H1 (cell line): ENCODE data around the gene EPHB6. TPM values are rescaled to one million over a fixed set of nuclear protein-coding genes. Genes with fewer than 3 reads are reported as not detected.

ENCODE experiments used
- CTCF ChIA-PET: fragments of 300-600 bp; sonication (Branson Sonifier 250); formaldehyde crosslinking; loops from one replicate; lab custom pipeline; 2021; ENCODE audit not compliant: partially characterized antibody; lab: Charles Lee
- POLR2A ChIA-PET: fragments of 300-600 bp; sonication (Branson Sonifier 250); formaldehyde crosslinking; loops from one replicate; lab custom pipeline; 2021; ENCODE audit warnings: inconsistent platforms; ENCODE audit not compliant: partially characterized antibody; lab: Charles Lee
- DNase-seq, 2 experiments: peaks; one replicate each; pipeline versions ENCODE4 v3.0.0 to v3.0.0-alpha.2; 2010 to 2022; ENCODE audit warnings: low spot score in 2 of 2, low read depth in 1 of 2, mixed read lengths in 1 of 2
- FAIRE-seq: peaks from 2 replicates; lab custom pipeline; 2011; peaks lifted over from hg19 to GRCh38; lab: Jason Lieb, UNC
- H2AFZ ChIP-seq: 2 replicates; pipeline ENCODE4 v1.8.1; 2012; ENCODE audit warnings: low read length, inconsistent platforms
- H2AK5ac ChIP-seq: 2 replicates; pipeline ENCODE4 v1.6.1; 2013; ENCODE audit warnings: low read depth, low read length
- H2BK120ac ChIP-seq: replicated peaks from 2 replicates; pipeline ENCODE3; 2013; ENCODE audit warnings: low read depth, low read length, inconsistent platforms
- H2BK12ac ChIP-seq: 2 replicates; pipeline ENCODE4 v1.6.1; 2013; ENCODE audit warnings: low read depth, low read length
- H2BK15ac ChIP-seq: 2 replicates; pipeline ENCODE4 v1.6.1; 2013; ENCODE audit warnings: low read length
- H2BK20ac ChIP-seq: 2 replicates; pipeline ENCODE4 v1.6.1; 2013; ENCODE audit warnings: low read length
- H2BK5ac ChIP-seq: 2 replicates; pipeline ENCODE4 v1.6.1; 2013; ENCODE audit warnings: low read depth, low read length
- H3K14ac ChIP-seq: 2 replicates; pipeline ENCODE4 v1.6.1; 2013; ENCODE audit warnings: inconsistent platforms; ENCODE audit not compliant: insufficient read length
- H3K18ac ChIP-seq: 2 replicates; pipeline ENCODE4 v1.6.1; 2013; ENCODE audit warnings: low read length; ENCODE audit errors: extremely low read depth
- H3K23ac ChIP-seq: 2 replicates; pipeline ENCODE4 v1.6.1; 2013; ENCODE audit warnings: inconsistent platforms; ENCODE audit not compliant: insufficient read length
- H3K23me2 ChIP-seq: 2 replicates; pipeline ENCODE4 v1.6.1; 2013; ENCODE audit warnings: low read depth, low read length
- H3K27ac ChIP-seq: 2 replicates; pipeline ENCODE4 v1.6.1; 2011; ENCODE audit warnings: low read depth, low read length, inconsistent platforms
- H3K27me3 ChIP-seq, 4 experiments: replicated peaks in 1 of 4; 1 replicate in 1 of 4; 2 replicates in 3 of 4; pipeline versions ENCODE4 v1.6.1 to v1.8.1; 2011 to 2013; ENCODE audit warnings: low read length in 3 of 4, mild to moderate bottlenecking in 3 of 4, inconsistent platforms in 2 of 4, mixed read lengths in 2 of 4, moderate library complexity in 1 of 4; ENCODE audit not compliant: control insufficient read depth in 3 of 4, insufficient read depth in 3 of 4; ENCODE audit errors: extremely low read depth in 1 of 4
- H3K36me3 ChIP-seq, 4 experiments: 2 replicates each; pipeline versions ENCODE4 v1.6.1 to v1.8.1; 2011 to 2013; ENCODE audit warnings: mild to moderate bottlenecking in 4 of 4, low read length in 3 of 4, moderate library complexity in 2 of 4, control low read depth in 1 of 4, inconsistent platforms in 1 of 4; ENCODE audit not compliant: insufficient read depth in 4 of 4, control insufficient read depth in 2 of 4
- H3K4ac ChIP-seq: replicated peaks from 2 replicates; pipeline ENCODE3; 2013; ENCODE audit warnings: low read length, low read depth, mixed read lengths, inconsistent platforms; ENCODE audit not compliant: insufficient read length
- H3K4me1 ChIP-seq, 4 experiments: replicated peaks in 1 of 4; 1 replicate in 1 of 4; 2 replicates in 3 of 4; pipeline versions ENCODE4 v1.6.1 to v1.8.1; 2011 to 2013; ENCODE audit warnings: low read length in 3 of 4, inconsistent platforms in 2 of 4, mixed read lengths in 1 of 4; ENCODE audit not compliant: insufficient read depth in 4 of 4, control insufficient read depth in 3 of 4
- H3K4me2 ChIP-seq, 2 experiments: 2 replicates each; pipeline versions ENCODE4 v1.6.1 to v1.8.1; 2011 to 2013; ENCODE audit warnings: low read depth in 2 of 2, low read length in 2 of 2, control low read depth in 1 of 2, inconsistent platforms in 1 of 2, mild to moderate bottlenecking in 1 of 2; ENCODE audit not compliant: insufficient read depth in 1 of 2
- H3K4me3 ChIP-seq, 4 experiments: fragments of 200-600, 300-600 bp in 1 of 4; sonication (generic), shearing (Covaris generic), sonication (Bioruptor Twin) in 1 of 4; 2 replicates each; pipeline versions ENCODE4 v1.5.1 to v1.8.1; 2011 to 2016; ENCODE audit warnings: low read length in 4 of 4, low read depth in 3 of 4, control low read depth in 2 of 4, inconsistent platforms in 2 of 4, mild to moderate bottlenecking in 2 of 4, mixed read lengths in 1 of 4, moderate library complexity in 1 of 4; ENCODE audit not compliant: insufficient read depth in 2 of 4; ENCODE audit errors: extremely low read depth in 1 of 4
- H3K56ac ChIP-seq: replicated peaks from 2 replicates; pipeline ENCODE3; 2013; ENCODE audit warnings: low read depth, mild to moderate bottlenecking, mixed read lengths, low read length, inconsistent platforms; ENCODE audit not compliant: insufficient read length
- H3K79me1 ChIP-seq: 2 replicates; pipeline ENCODE4 v1.6.1; 2013; ENCODE audit warnings: low read depth, low read length, control low read depth
- H3K79me2 ChIP-seq, 2 experiments: 2 replicates each; pipeline versions ENCODE4 v1.6.1 to v1.8.1; 2012 to 2013; ENCODE audit warnings: low read length in 2 of 2, mild to moderate bottlenecking in 2 of 2, inconsistent platforms in 1 of 2; ENCODE audit not compliant: insufficient read depth in 2 of 2, control insufficient read depth in 1 of 2
- H3K9ac ChIP-seq, 4 experiments: replicated peaks in 1 of 4; 1 replicate in 1 of 4; 2 replicates in 3 of 4; pipeline versions ENCODE4 v1.6.1 to v1.8.1; 2011 to 2013; ENCODE audit warnings: low read depth in 3 of 4, low read length in 3 of 4, control low read depth in 2 of 4, mild to moderate bottlenecking in 2 of 4, moderate library complexity in 2 of 4, inconsistent platforms in 1 of 4; ENCODE audit errors: extremely low read depth in 1 of 4
- H3K9me3 ChIP-seq, 2 experiments: 2 replicates each; pipeline versions ENCODE4 v1.6.1 to v1.8.1; 2012 to 2013; ENCODE audit warnings: mild to moderate bottlenecking in 2 of 2, moderate library complexity in 2 of 2, control low read depth in 1 of 2, inconsistent platforms in 1 of 2, low read depth in 1 of 2, low read length in 1 of 2, mixed read lengths in 1 of 2; ENCODE audit not compliant: insufficient read depth in 2 of 2
- H4K20me1 ChIP-seq, 2 experiments: replicated peaks in 1 of 2; 2 replicates each; pipeline versions ENCODE3 to v1.8.1; 2011 to 2013; ENCODE audit warnings: inconsistent platforms in 2 of 2, low read length in 2 of 2, mild to moderate bottlenecking in 1 of 2; ENCODE audit not compliant: insufficient read depth in 2 of 2, control insufficient read depth in 1 of 2
- H4K5ac ChIP-seq: 2 replicates; pipeline ENCODE4 v1.6.1; 2013; ENCODE audit warnings: low read length, low read depth, mixed read lengths, inconsistent platforms; ENCODE audit not compliant: insufficient read length
- H4K8ac ChIP-seq: 2 replicates; pipeline ENCODE4 v1.8.0; 2013; ENCODE audit warnings: mild to moderate bottlenecking, moderate library complexity, low read length, inconsistent platforms; ENCODE audit not compliant: insufficient read depth; ENCODE audit errors: extremely low read depth
- H4K91ac ChIP-seq: replicated peaks from 2 replicates; pipeline ENCODE3; 2013; ENCODE audit warnings: low read length, mixed read lengths, inconsistent platforms; ENCODE audit not compliant: insufficient read length
- EGR1 ChIP-seq: IDR thresholded peaks from 2 replicates; pipeline ENCODE4 v1.6.1; 2011; ENCODE audit warnings: low read depth, low read length, borderline replicate concordance
- TEAD4 ChIP-seq: IDR thresholded peaks from 2 replicates; pipeline ENCODE4 v1.6.1; 2012; ENCODE audit warnings: low read depth, low read length, inconsistent platforms, mixed read lengths
- ZNF274 ChIP-seq: IDR thresholded peaks from 2 replicates; pipeline ENCODE4 v1.7.0; 2012; ENCODE audit warnings: low read length, borderline replicate concordance; ENCODE audit errors: extremely low read depth
- WGBS, 2 experiments: shearing (Covaris generic) in 1 of 2; methylation state at CpG; one replicate each; pipeline versions ENCODE4 v1.1.6 to v1.1.7; 2013 to 2015; ENCODE audit warnings: low lambda C conversion rate in 2 of 2, mixed read lengths in 2 of 2, inconsistent platforms in 1 of 2, low coverage in 1 of 2, missing lambda C conversion rate in 1 of 2; ENCODE audit not compliant: insufficient replicate concordance in 2 of 2, insufficient coverage in 1 of 2, insufficient read length in 1 of 2; ENCODE audit errors: extremely low coverage in 1 of 2, missing lambda C conversion rate in 1 of 2; 5-methylcytosine and 5-hydroxymethylcytosine counted together
- polyA plus RNA-seq, 7 experiments: library from polyadenylated mRNA; depleted of rRNA in 3 of 7; stranded (reverse) in 5 of 7; unstranded in 2 of 7; fragments of >200 nt in 5 of 7; fragments of 200-250 nt in 2 of 7; gene quantifications; 1 replicate in 5 of 7; 2 replicates in 1 of 7; 4 replicates in 1 of 7; pipeline versions ENCODE4 v1.2.1 to v1.2.3, GENCODE V29; 2011 to 2013; ENCODE audit warnings: missing spikeins in 2 of 7, mixed read lengths in 2 of 7
- total RNA-seq: library from RNA; stranded (reverse); fragmentation: NEBNext Ultra II Directional; extraction: Animal tissue kit (Norgen Biotek cat#: 25700); gene quantifications from 2 replicates; pipeline ENCODE4 v1.2.1, GENCODE V29; 2021

EPHB6 gene
- total and polyA plus RNA-seq, 2 of the 8 experiments (the other 6 are each of a cell fraction or from before 2014, with no cell fraction given): 19.7 TPM

DNA sequence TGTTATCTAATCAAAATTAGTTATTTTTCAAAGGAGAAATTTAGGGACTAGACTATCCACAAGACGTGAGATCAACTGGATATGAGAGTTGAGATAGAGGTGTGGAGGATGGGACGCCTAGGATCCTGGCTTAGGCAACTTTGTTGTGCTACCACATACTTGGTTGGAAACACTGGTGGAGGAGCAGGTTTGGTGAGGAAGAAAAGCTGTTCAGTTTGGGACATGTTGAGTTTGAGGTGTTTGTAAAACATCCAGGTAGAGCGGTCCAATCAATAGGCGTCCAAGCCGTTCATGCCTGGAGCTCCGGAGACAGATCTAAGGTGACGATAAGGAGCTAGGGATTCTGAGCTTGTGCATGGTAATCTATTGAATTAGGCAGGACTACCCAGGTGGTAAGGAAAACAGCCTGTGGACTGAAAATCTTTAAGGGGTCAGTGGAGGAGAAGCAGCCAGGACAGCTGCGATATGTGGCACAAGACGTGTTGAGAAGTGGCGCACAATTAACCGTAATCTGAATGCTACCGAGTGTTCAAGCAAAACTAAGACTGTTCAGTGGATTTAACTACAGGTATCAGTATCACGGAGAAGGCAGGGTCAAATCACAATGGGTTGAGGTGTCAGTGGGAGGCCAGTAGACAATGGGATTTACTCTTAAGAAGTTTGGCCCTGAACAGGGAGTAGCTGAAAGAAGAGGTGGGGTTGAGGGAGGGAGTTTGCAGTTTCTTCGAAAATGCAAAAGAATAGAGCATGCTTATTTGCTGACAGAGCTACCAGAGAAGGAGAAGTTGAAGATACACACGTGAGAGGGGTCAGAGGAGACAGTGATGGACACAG, 46.8 kb downstream of the EPHB6 start:
- no peak overlapping the region for H3K4ac ChIP-seq
- H4K8ac ChIP-seq: no peak overlapping the region
- H4K5ac ChIP-seq: no peak overlapping the region
- no peak overlapping the region for H3K9ac ChIP-seq
- H3K4me2 ChIP-seq: no peak overlapping the region; a peak in 1 of 4 replicates
- H4K91ac ChIP-seq: no peak overlapping the region
- no peak overlapping the region for H3K27ac ChIP-seq
- no peak overlapping the region for H3K23ac ChIP-seq
- H3K36me3 ChIP-seq: no peaks in the 10 kb centered on the region
- H3K56ac ChIP-seq: no peak overlapping the region
- 83% methylated on average over 15 of the region's 15 CpGs; no CpG with 5 or more reads in 1 of the 2 experiments for WGBS, 2 experiments
- no peak overlapping the region for H2BK20ac ChIP-seq
- no peak overlapping the region for H2BK5ac ChIP-seq
- H3K27me3 ChIP-seq: no peaks in the 10 kb centered on the region; a peak in 1 of 7 replicates
- H3K23me2 ChIP-seq: no peaks in the 10 kb centered on the region
- peaks cover 19 to 23% of the 10 kb centered on the region in 2 experiments for H3K9me3 ChIP-seq
- no peak for FAIRE-seq
- H2AK5ac ChIP-seq: no peak overlapping the region
- H3K79me1 ChIP-seq: no peaks in the 10 kb centered on the region
- no peak overlapping the region for H3K4me3 ChIP-seq
- H3K79me2 ChIP-seq: no peaks in the 10 kb centered on the region
- no peaks in the 10 kb centered on the region for H4K20me1 ChIP-seq
- H3K14ac ChIP-seq: no peak overlapping the region
- CTCF ChIA-PET: interaction anchor here (0.6 to 5.0 kb wide), 16 partner anchors 8 to 314 kb away, joined by 3 to 34 read pairs (median 4); partner anchors contain the start of gene KEL
- no peak for TF ChIP-seq EGR1
- no peak for TF ChIP-seq TEAD4
- TF ChIP-seq ZNF274: no peak
- no peak overlapping the region for H2BK15ac ChIP-seq
- H3K4me1 ChIP-seq: peaks cover 0 to 3% (median 0%) of the 10 kb centered on the region in 4 experiments; a peak in 1 of 7 replicates
- DNase-seq: no peak
- no peak overlapping the region for H3K18ac ChIP-seq
- no peak overlapping the region for H2BK12ac ChIP-seq
- no peak overlapping the region for H2AFZ ChIP-seq
- no peak overlapping the region for H2BK120ac ChIP-seq
- POLR2A ChIA-PET: interaction anchor here (1.1 kb wide), 1 partner anchor 15 kb away, joined by 4 read pairs; no protein-coding TSS in a partner anchor
